HG03025 (cell line): ENCODE measurements around the gene TMEM131.
"Not testable (repeated sequence)": the region's sequence is repeated elsewhere in the genome, so short reads cannot be mapped to it uniquely, and the experiment has no call there.

Source experiments
- ATAC-seq: cut with Tn5 transposase; IDR thresholded peaks from one replicate; pipeline ENCODE4 v1.9.1; 2021; ENCODE audit warnings: mild to moderate bottlenecking, moderate library complexity; ENCODE audit not compliant: unreplicated experiment, low FRiP score

TMEM131 gene

GRCh38 chr2:97716695-97717612, 278.8 kb downstream of the TMEM131 start:
- no peak for ATAC-seq

- ATAC-seq = no peak
Measured at GRCh38 chr2:97715951-97716694, 279.6 kb downstream of the TMEM131 start.

- no peak for ATAC-seq
Measured at GRCh38 chr2:97714950-97715652, 280.6 kb downstream of the TMEM131 start.

DNA sequence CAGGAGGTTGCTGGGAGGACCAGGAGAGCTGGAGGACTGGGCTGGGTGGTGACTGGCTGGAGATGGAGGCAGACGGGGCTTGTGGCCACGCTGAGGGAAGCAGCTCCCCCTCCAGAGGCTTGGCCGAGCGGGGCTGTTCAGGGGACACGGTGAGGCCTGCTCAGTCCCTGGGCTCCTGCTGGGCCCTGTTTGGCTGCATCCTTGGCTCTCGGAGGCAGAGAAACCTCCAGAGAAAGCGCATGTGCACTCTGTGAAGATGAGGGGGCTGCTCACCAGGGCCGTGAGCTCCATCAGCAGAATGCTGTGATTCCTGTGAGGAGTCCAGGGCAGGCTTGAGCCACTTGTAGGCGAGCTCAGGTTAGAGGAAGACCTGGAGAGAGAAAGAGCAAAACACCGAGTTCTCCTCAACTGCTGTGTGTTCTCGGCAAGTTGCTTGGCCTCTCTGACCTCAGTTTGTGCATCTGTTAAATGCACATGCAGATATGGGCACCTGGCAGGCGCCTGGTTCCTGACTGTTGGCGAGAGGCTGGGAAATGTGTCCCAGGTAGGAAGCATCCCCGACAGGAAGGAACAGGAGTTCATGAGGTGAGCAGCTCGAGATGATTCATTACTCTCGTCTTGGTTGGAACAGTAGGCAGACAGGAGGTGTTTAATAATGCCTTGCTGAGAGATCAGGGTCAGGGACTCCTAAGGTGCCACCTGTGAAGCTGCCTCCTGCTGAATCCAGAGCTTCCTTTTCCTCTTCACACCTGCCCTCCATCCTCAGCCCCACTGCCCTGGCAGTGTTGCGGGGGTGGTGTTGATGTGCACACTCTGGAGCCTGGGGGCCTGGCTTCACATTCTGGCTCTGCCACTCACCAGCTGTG, 281.4 kb downstream of the TMEM131 start:
- no peak for ATAC-seq

- ATAC-seq = no peak
Measured at GRCh38 chr2:97713296-97714083, 282.3 kb downstream of the TMEM131 start, which contains the start of gene ZAP70. TSS of gene ZAP70 (plus strand) at chr2:97713576. CDS start at chr2:97724037, 10,461 bp downstream.

DNA sequence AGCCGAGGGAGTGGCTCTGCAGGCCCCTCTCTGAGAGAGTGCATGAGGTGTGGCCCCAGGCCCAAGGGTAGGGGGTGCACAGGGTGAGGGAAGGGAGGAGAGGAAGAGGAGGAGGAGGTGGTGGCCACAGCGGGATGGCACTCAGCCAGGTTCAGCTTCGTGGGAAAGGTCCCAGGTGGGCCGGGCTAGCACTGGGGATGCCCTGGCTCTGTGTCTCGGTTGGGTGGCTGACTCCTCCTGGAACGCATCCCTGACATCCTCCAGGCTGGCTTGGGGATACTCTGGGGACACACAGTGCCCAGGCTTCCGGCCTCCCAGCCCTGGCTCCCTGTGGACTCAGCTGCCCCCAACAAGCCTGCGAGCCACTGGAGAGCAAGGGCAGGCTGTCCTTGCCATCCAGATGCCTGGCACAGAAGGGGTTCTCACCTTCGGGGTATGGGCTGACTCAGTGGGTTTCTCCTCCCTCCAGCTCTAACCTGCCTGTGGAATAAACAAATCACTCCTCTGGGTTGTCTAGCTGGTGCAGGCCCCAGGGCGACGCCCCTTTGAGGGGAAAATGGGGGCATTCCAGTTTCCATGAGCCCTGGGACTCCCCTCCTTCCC, 283.0 kb downstream of the TMEM131 start:
- no peak for ATAC-seq

DNA sequence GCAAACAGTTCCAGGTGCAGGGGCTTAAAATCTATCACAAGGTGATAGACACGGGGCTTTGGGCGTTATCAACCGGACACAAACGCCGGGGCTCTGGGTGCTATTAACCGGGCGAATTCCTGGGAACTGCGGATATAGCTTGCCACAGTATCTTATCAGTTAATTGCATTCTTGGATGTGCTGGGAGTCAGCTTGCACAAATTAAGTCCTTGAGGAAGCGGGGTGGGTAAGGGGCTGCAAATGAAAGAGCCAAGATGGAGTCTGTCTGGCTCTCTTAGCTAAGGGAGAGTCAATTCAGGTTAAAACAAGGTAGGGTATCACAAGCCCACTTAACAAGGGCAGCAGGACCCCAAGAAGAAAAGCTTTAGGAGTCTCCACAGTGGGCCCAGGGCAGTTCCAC, 283.6 kb downstream of the TMEM131 start:
- ATAC-seq = not testable (repeated sequence)

GRCh38 chr2:97711394-97711711, 284.4 kb downstream of the TMEM131 start:
- ATAC-seq = no peak

- ATAC-seq = no peak
Measured at GRCh38 chr2:97708608-97709007, 287.1 kb downstream of the TMEM131 start.

DNA sequence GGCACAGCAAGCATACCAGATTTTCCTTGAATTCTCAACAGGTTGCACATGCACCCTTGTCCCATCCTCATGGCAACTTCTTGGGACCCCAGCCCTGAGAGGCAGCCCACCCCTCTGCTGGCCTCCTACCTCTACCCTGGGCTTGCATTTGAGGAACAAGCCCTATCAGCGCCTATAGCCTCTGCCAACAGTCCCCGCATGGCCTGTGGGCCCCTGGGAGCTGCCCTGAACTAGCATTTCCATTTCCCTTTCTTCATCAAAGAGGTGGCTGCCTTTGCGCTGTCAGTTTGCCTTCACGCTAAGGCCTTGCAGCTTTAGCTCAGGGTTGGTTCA, 287.7 kb downstream of the TMEM131 start:
- ATAC-seq = no peak

DNA sequence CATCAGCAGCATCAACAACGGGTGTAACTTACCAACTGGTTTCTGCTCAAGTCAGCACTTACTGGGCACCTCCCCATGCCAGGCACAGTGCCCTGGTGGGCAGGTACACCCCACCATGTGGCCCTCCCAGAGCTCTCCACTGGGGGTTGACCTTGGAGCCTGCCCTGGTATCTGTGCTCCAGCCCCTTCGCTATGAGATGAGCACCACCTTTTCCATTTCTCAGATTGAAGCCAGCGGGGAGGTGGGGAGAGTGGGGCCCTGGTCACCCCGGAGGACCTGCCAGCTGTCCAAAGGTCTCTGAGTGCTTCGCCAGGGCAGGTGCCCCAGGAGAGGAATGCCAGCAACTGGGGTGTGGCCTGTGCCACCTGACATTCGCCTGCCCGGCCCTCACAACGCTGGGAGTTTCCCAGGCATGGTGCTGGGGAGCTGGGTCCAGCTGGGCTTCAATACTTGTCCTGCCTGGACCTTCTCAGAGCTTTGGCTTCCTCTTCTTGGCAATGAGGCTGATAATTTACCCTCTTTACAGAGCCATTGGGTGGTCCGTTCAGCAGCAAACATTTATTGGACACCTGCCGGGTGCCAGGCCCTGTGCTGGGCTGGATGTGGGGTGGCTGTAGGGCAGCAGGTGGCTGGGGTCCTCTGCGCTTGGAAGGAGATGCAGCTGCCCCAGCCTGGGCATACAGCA, 288.2 kb downstream of the TMEM131 start:
- ATAC-seq = no peak

DNA sequence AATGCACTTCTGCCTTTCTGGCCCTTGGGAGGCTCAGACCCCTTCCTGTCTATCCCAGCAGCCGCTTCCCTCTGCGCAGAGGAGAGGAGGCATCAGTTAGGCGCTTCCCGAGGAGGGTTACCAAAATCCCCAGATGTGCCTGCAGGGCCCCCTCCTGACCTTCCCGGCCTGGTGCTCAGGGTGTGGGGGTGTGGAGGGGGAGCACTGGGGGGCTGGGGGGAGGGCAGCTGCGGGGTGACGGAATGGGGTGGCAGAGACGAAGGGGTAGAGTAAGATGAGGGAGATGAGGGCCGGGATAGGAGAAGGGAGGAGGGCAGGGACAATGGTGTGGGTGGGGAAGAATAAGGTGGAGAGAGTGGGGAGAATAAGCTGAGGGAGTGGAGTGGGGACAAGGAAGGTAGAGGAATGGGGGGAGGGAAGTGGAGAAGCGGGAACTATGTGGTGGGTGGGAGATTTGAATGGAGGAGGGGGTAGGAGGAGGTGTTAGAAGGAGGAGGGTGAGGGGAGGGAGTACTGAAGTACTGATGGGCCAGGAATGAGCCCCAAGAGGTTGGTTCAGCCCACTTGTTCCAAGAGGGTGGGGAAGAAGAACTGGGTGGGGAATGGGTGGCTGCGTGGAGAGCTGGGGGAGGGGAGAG, 288.9 kb downstream of the TMEM131 start:
- ATAC-seq = no peak
